ENCODE results near the gene TMTC1. TPM values are rescaled to one million over a fixed set of nuclear protein-coding genes. Genes with fewer than 3 reads are reported as not detected.

The TMTC1 gene
- total RNA-seq, 2 experiments from 2014 or later = not detected

DNA sequence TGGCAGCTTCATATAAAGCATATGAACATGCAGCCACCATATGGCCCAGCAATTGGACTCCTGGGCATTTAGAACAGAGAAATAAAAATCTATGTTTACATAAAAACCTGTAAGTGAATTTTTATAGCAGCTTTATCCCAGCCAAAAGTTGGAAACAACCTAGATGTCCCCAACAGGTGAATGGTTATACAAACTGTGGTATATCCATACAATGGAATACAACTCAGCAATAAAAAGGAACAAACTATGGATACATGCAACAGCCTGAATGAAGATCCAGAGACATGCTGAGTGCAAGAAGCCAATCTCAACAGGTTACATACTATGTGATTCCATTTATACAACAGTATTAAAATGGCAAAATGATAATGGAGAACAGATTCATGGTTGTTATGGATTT, 3.7 kb downstream of the TMTC1 start:
- H3K4me3 Mint-ChIP-seq = no peak overlapping the region
- CTCF ChIA-PET = no interaction called here
- POLR2A ChIA-PET = no interaction called here
- intact Hi-C loops (cut with micrococcal nuclease) = no loop called here
- peaks cover 10% of the 10 kb centered on the region for H3K9me3 Mint-ChIP-seq
- no peaks in the 10 kb centered on the region for H3K36me3 Mint-ChIP-seq (ENCODE audit: low read depth)
- H3K27me3 Mint-ChIP-seq = peaks cover 31% of the 10 kb centered on the region
- TF ChIP-seq, protein P1, sequence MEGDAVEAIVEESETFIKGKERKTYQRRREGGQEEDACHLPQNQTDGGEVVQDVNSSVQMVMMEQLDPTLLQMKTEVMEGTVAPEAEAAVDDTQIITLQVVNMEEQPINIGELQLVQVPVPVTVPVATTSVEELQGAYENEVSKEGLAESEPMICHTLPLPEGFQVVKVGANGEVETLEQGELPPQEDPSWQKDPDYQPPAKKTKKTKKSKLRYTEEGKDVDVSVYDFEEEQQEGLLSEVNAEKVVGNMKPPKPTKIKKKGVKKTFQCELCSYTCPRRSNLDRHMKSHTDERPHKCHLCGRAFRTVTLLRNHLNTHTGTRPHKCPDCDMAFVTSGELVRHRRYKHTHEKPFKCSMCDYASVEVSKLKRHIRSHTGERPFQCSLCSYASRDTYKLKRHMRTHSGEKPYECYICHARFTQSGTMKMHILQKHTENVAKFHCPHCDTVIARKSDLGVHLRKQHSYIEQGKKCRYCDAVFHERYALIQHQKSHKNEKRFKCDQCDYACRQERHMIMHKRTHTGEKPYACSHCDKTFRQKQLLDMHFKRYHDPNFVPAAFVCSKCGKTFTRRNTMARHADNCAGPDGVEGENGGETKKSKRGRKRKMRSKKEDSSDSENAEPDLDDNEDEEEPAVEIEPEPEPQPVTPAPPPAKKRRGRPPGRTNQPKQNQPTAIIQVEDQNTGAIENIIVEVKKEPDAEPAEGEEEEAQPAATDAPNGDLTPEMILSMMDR (IDR thresholded peaks at IDR 0.05) = no peak
- no peak for ATAC-seq
- H3K27ac Mint-ChIP-seq = no peak overlapping the region
- peaks cover 6% of the 10 kb centered on the region for H3K4me1 Mint-ChIP-seq (ENCODE audit: low read depth)
- DNase-seq = no peak

DNA sequence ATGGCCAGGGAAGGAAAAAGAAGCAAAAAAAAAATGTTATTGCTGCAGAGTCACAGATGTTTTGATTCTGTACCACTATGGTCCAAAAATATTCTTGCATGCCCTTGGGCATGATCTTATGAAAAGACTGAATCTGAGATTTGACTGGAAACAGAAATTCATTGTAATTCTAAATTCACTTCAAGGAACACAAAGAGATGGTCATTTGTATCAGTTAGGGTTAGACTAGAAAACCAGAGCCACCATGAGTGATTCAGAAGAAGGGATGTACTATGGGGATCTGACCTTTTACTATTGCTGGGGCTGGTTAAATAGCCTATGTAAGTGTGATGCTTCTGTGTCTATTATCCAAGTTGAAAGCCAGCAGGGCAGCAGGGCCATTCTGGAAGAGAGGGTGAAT, 5.2 kb downstream of the TMTC1 start:
- TF ChIP-seq, protein P1 (IDR thresholded peaks at IDR 0.05) = no peak
- no peak for ATAC-seq
- Mint-ChIP-seq H3K36me3 (ENCODE audit: low read depth) (no peaks in the 10 kb centered on the region), H3K4me3 (no peak overlapping the region), H3K27ac (no peak overlapping the region), H3K4me1 (ENCODE audit: low read depth) (peaks cover 6% of the 10 kb centered on the region), H3K9me3 (peaks cover 15% of the 10 kb centered on the region), H3K27me3 (peaks cover 24% of the 10 kb centered on the region)
- intact Hi-C loops (cut with micrococcal nuclease) = no loop called here
- DNase-seq = no peak
- POLR2A ChIA-PET = no interaction called here
- CTCF ChIA-PET = no interaction called here

DNA sequence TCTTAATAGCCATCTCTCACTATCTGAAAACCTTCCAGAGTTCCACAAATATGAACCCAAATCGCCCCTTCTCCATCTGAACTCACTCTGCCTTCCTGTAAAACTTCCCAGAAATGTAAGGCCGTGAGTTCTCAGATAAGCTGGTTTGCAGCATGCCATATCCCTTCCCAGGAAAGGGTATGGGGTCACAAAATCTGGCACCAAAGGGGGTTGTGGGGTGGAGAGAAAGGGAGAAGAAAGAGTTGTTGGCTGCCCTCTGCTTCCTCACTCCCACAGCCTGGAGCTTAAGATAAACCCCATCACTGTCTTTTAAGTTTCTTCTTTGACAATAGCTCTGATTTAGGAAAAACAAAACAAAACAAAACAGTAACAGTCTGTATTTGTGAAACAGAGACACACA, 10.7 kb downstream of the TMTC1 start:
- no peak for ATAC-seq
- no peaks in the 10 kb centered on the region for H3K27me3 Mint-ChIP-seq
- DNase-seq = no peak
- POLR2A ChIA-PET = no interaction called here
- intact Hi-C loops (cut with micrococcal nuclease) = no loop called here
- CTCF ChIA-PET = no interaction called here
- TF ChIP-seq, protein P1 (IDR thresholded peaks at IDR 0.05) = no peak
- no peaks in the 10 kb centered on the region for H3K4me1 Mint-ChIP-seq (ENCODE audit: low read depth)
- H3K9me3 Mint-ChIP-seq = peaks cover 11% of the 10 kb centered on the region
- H3K36me3 Mint-ChIP-seq (ENCODE audit: low read depth) = no peaks in the 10 kb centered on the region
- H3K27ac Mint-ChIP-seq = no peak overlapping the region
- no peak overlapping the region for H3K4me3 Mint-ChIP-seq

DNA sequence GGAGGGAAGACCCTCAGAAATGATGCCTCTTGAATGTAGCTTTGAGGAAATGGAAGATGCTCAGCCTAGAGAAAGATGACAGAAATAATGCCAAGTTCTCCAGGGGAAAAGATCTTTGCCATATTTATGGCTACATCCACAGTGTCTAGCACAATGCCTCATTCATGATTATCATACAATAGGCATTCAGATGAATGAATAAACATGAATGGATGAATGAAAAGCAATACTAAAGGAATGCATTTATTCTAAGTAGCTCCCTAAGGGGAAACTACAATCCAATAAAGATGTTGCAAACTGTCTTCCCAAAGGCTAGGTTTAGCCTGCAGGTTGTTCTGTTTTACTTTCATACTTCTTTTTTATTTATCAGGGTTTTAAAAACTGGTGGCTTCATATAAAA, 12.0 kb downstream of the TMTC1 start:
- no peaks in the 10 kb centered on the region for H3K27me3 Mint-ChIP-seq
- POLR2A ChIA-PET = no interaction called here
- no peaks in the 10 kb centered on the region for H3K36me3 Mint-ChIP-seq (ENCODE audit: low read depth)
- intact Hi-C loops (cut with micrococcal nuclease) = no loop called here
- no peak overlapping the region for H3K4me3 Mint-ChIP-seq
- H3K9me3 Mint-ChIP-seq = peaks cover 11% of the 10 kb centered on the region
- no peaks in the 10 kb centered on the region for H3K4me1 Mint-ChIP-seq (ENCODE audit: low read depth)
- TF ChIP-seq, protein P1 (IDR thresholded peaks at IDR 0.05) = no peak
- ATAC-seq (no peak), DNase-seq (no peak)
- no peak overlapping the region for H3K27ac Mint-ChIP-seq
- CTCF ChIA-PET = no interaction called here

DNA sequence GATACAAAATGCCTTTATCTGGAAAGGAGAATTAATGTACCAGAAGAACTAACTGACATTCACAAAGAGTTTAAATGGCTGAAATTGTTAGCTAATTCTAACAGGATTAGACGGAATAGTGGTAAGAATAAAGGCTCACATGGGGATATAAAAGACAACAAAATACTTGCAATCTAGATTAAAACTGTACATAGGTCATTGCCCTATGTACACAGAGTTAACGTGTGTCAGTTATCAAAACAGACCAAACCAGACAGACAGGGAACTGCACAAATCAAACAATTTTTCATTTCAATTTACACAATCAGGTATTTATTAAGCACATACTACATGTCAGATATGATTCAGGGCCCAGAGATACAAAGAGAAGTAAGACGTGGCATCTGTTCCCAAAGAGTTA, 12.6 kb downstream of the TMTC1 start:
- ChIA-PET POLR2A (no interaction called here), CTCF (no interaction called here)
- intact Hi-C loops (cut with micrococcal nuclease) = no loop called here
- no peaks in the 10 kb centered on the region for H3K36me3 Mint-ChIP-seq (ENCODE audit: low read depth)
- TF ChIP-seq, protein P1 (IDR thresholded peaks at IDR 0.05) = no peak
- peaks cover 11% of the 10 kb centered on the region for H3K9me3 Mint-ChIP-seq
- H3K4me1 Mint-ChIP-seq (ENCODE audit: low read depth) = no peaks in the 10 kb centered on the region
- DNase-seq (no peak), ATAC-seq (no peak)
- H3K27ac Mint-ChIP-seq = no peak overlapping the region
- H3K4me3 Mint-ChIP-seq = no peak overlapping the region
- no peaks in the 10 kb centered on the region for H3K27me3 Mint-ChIP-seq
